ENCODE measurements around the gene GRP.

DNA sequence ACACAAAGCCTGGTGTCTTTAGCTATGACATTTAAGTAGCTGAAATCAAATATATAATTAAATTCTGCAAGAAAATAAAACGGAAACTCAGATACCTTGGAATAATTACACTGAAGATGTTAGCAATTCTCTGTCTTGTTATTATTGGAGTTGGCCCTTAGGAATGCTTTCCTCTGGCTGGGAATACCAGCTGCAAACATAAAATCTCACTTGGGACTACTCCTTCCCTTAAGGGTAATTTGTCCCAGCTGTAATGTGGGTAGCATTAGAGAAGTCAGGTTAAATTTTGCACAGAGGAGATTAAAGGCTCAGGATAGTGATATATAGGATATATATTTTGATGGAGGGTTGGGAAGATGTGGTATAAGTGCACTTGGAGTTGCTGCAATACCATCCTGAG, 37.3 kb upstream of the GRP start:
- TF ChIP-seq POLR2AphosphoS5 (IDR thresholded peaks at IDR 0.05) (no peak), POLR2A (IDR thresholded peaks at IDR 0.05) (no peak), EP300 (IDR thresholded peaks at IDR 0.05) (no peak)
- TF ChIP-seq, protein P1, sequence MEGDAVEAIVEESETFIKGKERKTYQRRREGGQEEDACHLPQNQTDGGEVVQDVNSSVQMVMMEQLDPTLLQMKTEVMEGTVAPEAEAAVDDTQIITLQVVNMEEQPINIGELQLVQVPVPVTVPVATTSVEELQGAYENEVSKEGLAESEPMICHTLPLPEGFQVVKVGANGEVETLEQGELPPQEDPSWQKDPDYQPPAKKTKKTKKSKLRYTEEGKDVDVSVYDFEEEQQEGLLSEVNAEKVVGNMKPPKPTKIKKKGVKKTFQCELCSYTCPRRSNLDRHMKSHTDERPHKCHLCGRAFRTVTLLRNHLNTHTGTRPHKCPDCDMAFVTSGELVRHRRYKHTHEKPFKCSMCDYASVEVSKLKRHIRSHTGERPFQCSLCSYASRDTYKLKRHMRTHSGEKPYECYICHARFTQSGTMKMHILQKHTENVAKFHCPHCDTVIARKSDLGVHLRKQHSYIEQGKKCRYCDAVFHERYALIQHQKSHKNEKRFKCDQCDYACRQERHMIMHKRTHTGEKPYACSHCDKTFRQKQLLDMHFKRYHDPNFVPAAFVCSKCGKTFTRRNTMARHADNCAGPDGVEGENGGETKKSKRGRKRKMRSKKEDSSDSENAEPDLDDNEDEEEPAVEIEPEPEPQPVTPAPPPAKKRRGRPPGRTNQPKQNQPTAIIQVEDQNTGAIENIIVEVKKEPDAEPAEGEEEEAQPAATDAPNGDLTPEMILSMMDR (IDR thresholded peaks at IDR 0.05): no peak

Measured in gastroesophageal sphincter (tissue), 3 donors.